Nephron (organoid): ENCODE measurements around the gene PEPD.

Source experiments
- H3K27ac Mint-ChIP-seq, 3 experiments: 2 replicates each; pipeline ENCODE4 v1.8.0; 2020; ENCODE audit warnings: mixed read lengths in 3 of 3, mild to moderate bottlenecking in 2 of 3, moderate library complexity in 1 of 3
- H3K27me3 Mint-ChIP-seq: 2 replicates; pipeline ENCODE4 v1.8.0; 2021; ENCODE audit warnings: low read depth, mild to moderate bottlenecking, moderate library complexity, mixed read lengths
- H3K36me3 Mint-ChIP-seq: 2 replicates; pipeline ENCODE4 v1.8.0; 2020; ENCODE audit warnings: low read depth, mixed read lengths
- H3K4me1 Mint-ChIP-seq: 2 replicates; pipeline ENCODE4 v1.8.0; 2020; ENCODE audit warnings: mixed read lengths
- H3K4me3 Mint-ChIP-seq, 3 experiments: 2 replicates each; pipeline ENCODE4 v1.8.0; 2020; ENCODE audit warnings: mild to moderate bottlenecking in 3 of 3, mixed read lengths in 3 of 3, moderate library complexity in 2 of 3
- H3K9me3 Mint-ChIP-seq: 2 replicates; pipeline ENCODE4 v1.8.0; 2020; ENCODE audit warnings: mixed read lengths
- CTCF ChIP-seq, 3 experiments: fragments of 200-600 bp; sonication (generic); IDR thresholded peaks; one replicate each; pipeline ENCODE4 v1.5.0; 2021; ENCODE audit warnings: antibody characterized with exemption in 3 of 3; ENCODE audit not compliant: unreplicated experiment in 3 of 3

Gene PEPD

GRCh38 chr19:33422369-33423180 is 99.0 kb downstream of the PEPD start:
- H3K27me3 Mint-ChIP-seq: peaks cover 9% of the 10 kb centered on the region
- no peak for TF ChIP-seq CTCF (IDR thresholded peaks at IDR 0.05; ENCODE audit: unreplicated experiment in 3 of 3)
- H3K9me3 Mint-ChIP-seq: no peaks in the 10 kb centered on the region
- H3K36me3 Mint-ChIP-seq: peaks cover 4% of the 10 kb centered on the region
- no peak overlapping the region for H3K27ac Mint-ChIP-seq
- H3K4me3 Mint-ChIP-seq: no peak overlapping the region
- H3K4me1 Mint-ChIP-seq: peaks cover 8% of the 10 kb centered on the region

GRCh38 chr19:33421368-33421767 is 100.2 kb downstream of the PEPD start:
- Mint-ChIP-seq H3K36me3 (peaks cover 4% of the 10 kb centered on the region), H3K27me3 (peaks cover 9% of the 10 kb centered on the region), H3K4me1 (peaks cover 10% of the 10 kb centered on the region), H3K4me3 (no peak overlapping the region), H3K9me3 (no peaks in the 10 kb centered on the region), H3K27ac (no peak overlapping the region)
- TF ChIP-seq CTCF (IDR thresholded peaks at IDR 0.05; ENCODE audit: unreplicated experiment in 3 of 3): no peak

- Mint-ChIP-seq H3K27ac (no peak overlapping the region), H3K27me3 (peaks cover 9% of the 10 kb centered on the region), H3K9me3 (no peaks in the 10 kb centered on the region), H3K4me1 (peaks cover 11% of the 10 kb centered on the region), H3K36me3 (peaks cover 4% of the 10 kb centered on the region), H3K4me3 (no peak overlapping the region)
- no peak for TF ChIP-seq CTCF (IDR thresholded peaks at IDR 0.05; ENCODE audit: unreplicated experiment in 3 of 3)
These were observed 100.8 kb downstream of the PEPD start for GRCh38 chr19:33420821-33421220.

GRCh38 chr19:33419788-33420130 is 101.8 kb downstream of the PEPD start:
- no peak overlapping the region for H3K4me3 Mint-ChIP-seq
- H3K4me1 Mint-ChIP-seq: peaks cover 11% of the 10 kb centered on the region
- TF ChIP-seq CTCF (IDR thresholded peaks at IDR 0.05; ENCODE audit: unreplicated experiment in 3 of 3): no peak
- H3K27ac Mint-ChIP-seq: no peak overlapping the region
- H3K27me3 Mint-ChIP-seq: peaks cover 10% of the 10 kb centered on the region
- H3K9me3 Mint-ChIP-seq: no peaks in the 10 kb centered on the region
- peaks cover 4% of the 10 kb centered on the region for H3K36me3 Mint-ChIP-seq

- H3K27ac Mint-ChIP-seq: no peak overlapping the region
- H3K36me3 Mint-ChIP-seq: no peaks in the 10 kb centered on the region
- peaks cover 7% of the 10 kb centered on the region for H3K4me1 Mint-ChIP-seq
- no peak for TF ChIP-seq CTCF (IDR thresholded peaks at IDR 0.05; ENCODE audit: unreplicated experiment in 3 of 3)
- no peaks in the 10 kb centered on the region for H3K9me3 Mint-ChIP-seq
- no peak overlapping the region for H3K4me3 Mint-ChIP-seq
- H3K27me3 Mint-ChIP-seq: peaks cover 6% of the 10 kb centered on the region
These were observed 102.5 kb downstream of the PEPD start for GRCh38 chr19:33418871-33419787.
